Adrenal gland (tissue), 5 donors: Measurements from ENCODE around the gene LCT.

Source experiments
- POLR2A ChIP-seq, 2 donors: fragments of 450-650 bp; IDR thresholded peaks; one replicate each; pipeline ENCODE4 v1.6.1; 2017; ENCODE audit warnings: antibody characterized with exemption in 2 of 2, mild to moderate bottlenecking in 2 of 2, moderate library complexity in 1 of 2
- TF ChIP-seq, protein P1 (sequence below), 6 experiments: fragments of 450-650 bp in 4 of 6; fragments of 200-600 bp in 2 of 6; sonication (generic) in 1 of 6; IDR thresholded peaks; 1 replicate in 5 of 6; 2 replicates in 1 of 6; pipeline versions ENCODE4 v1.5.1 to v1.8.0; 2016 to 2021; ENCODE audit warnings: antibody characterized with exemption in 6 of 6, mild to moderate bottlenecking in 2 of 6, moderate library complexity in 1 of 6
- donor health status: DM: no; HTN: no; CAD: no.

- TF ChIP-seq, protein P1, sequence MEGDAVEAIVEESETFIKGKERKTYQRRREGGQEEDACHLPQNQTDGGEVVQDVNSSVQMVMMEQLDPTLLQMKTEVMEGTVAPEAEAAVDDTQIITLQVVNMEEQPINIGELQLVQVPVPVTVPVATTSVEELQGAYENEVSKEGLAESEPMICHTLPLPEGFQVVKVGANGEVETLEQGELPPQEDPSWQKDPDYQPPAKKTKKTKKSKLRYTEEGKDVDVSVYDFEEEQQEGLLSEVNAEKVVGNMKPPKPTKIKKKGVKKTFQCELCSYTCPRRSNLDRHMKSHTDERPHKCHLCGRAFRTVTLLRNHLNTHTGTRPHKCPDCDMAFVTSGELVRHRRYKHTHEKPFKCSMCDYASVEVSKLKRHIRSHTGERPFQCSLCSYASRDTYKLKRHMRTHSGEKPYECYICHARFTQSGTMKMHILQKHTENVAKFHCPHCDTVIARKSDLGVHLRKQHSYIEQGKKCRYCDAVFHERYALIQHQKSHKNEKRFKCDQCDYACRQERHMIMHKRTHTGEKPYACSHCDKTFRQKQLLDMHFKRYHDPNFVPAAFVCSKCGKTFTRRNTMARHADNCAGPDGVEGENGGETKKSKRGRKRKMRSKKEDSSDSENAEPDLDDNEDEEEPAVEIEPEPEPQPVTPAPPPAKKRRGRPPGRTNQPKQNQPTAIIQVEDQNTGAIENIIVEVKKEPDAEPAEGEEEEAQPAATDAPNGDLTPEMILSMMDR (IDR thresholded peaks at IDR 0.05), result no peak
- TF ChIP-seq POLR2A (IDR thresholded peaks at IDR 0.05), result no peak
Measured at GRCh38 chr2:135768863-135769262, 68.1 kb downstream of the LCT start.
